ENCODE measurements around the gene ZNF814. TPM values are rescaled to one million over a fixed set of nuclear protein-coding genes. Genes with fewer than 3 reads are reported as not detected.
"Not testable (repeated sequence)": the region's sequence is repeated elsewhere in the genome, so short reads cannot be mapped to it uniquely, and the experiment has no call there.

The ZNF814 gene
- total RNA-seq, 3 donors from 2014 or later = 21.7 to 30.6 (median 22.0) TPM

GRCh38 chr19:57841122-57841763 lies 47.6 kb downstream of the ZNF814 start:
- no peak overlapping the region for H3K4me3 Mint-ChIP-seq
- H3K27me3 Mint-ChIP-seq (ENCODE audit: low read depth) = no peaks in the 10 kb centered on the region
- no peak for DNase-seq
- H3K4me1 Mint-ChIP-seq (ENCODE audit: low read depth) = peaks cover 7% of the 10 kb centered on the region
- ATAC-seq = no peak
- H3K9me3 Mint-ChIP-seq = no peaks in the 10 kb centered on the region
- peaks cover 44% of the 10 kb centered on the region for H3K36me3 Mint-ChIP-seq (ENCODE audit: insufficient read depth)

GRCh38 chr19:57838622-57839191 lies 50.1 kb downstream of the ZNF814 start:
- not testable (repeated sequence) for H3K4me3 Mint-ChIP-seq; DNase-seq; H3K9me3 Mint-ChIP-seq; H3K4me1 Mint-ChIP-seq (ENCODE audit: low read depth); H3K27me3 Mint-ChIP-seq (ENCODE audit: low read depth)
- ATAC-seq = peak; percentile 71 to 80
- peaks cover 34% of the 10 kb centered on the region for H3K36me3 Mint-ChIP-seq (ENCODE audit: insufficient read depth)

DNA sequence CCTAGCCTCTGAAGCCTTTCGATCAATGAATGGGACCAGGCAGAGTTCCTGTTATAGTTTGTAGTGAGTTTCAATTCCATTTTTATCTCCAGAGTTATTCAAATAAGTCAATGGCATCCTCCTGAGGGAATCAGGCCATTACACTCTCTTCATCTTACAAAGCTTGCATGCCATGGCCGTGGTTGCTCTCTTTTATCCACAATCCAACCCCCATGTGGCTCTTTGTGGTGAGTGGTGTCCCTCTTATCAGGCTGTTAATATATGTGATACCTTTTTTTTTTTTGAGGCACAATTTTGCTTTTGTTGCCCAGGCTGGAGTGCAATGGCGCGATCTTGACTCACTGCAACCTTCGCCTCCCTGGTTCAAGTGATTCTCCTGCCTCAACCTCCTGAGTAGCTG lies 51.8 kb downstream of the ZNF814 start:
- H3K4me3 Mint-ChIP-seq; ATAC-seq; H3K4me1 Mint-ChIP-seq (ENCODE audit: low read depth); DNase-seq; H3K9me3 Mint-ChIP-seq; H3K27me3 Mint-ChIP-seq (ENCODE audit: low read depth): not testable (repeated sequence)
- H3K36me3 Mint-ChIP-seq (ENCODE audit: insufficient read depth) = peaks cover 28% of the 10 kb centered on the region

GRCh38 chr19:57830071-57830602 lies 58.7 kb downstream of the ZNF814 start, which contains the start of gene ZNF587B:
Gene ZNF587B, plus strand, starts transcription at chr19:57830299. Its CDS starts 230 bp downstream, at chr19:57830529.
- ATAC-seq = peak; percentile 52 to 65
- Mint-ChIP-seq H3K27me3 (ENCODE audit: low read depth) (no peaks in the 10 kb centered on the region), H3K36me3 (ENCODE audit: insufficient read depth) (peaks cover 23% of the 10 kb centered on the region), H3K4me1 (ENCODE audit: low read depth) (peaks cover 22% of the 10 kb centered on the region), H3K4me3 (no peak within 1 kb of the TSS), H3K9me3 (no peaks in the 10 kb centered on the region)
- DNase-seq = no peak

DNA sequence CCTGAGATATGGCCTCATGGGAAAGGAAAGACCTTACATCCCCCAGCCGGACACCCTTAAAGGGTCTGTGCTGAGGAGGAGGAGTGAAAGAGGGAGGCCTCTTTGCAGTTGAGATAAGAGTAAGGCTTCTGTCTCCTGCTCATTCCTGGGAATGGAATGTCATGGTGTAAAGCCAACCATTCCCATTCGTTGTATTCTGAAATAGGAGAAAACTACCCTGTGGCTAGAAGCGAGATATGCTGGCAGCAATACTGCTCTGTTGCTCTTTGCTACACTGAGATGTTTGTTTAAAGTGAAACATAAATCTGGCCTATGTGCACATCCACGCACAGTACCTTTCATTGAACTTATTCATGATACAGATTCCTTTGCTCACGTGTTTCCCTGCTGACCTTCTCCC lies 59.5 kb downstream of the ZNF814 start:
- H3K4me1 Mint-ChIP-seq (ENCODE audit: low read depth) = peaks cover 26% of the 10 kb centered on the region
- ATAC-seq = no peak
- H3K36me3 Mint-ChIP-seq (ENCODE audit: insufficient read depth) = peaks cover 27% of the 10 kb centered on the region
- no peak for DNase-seq
- no peak overlapping the region for H3K4me3 Mint-ChIP-seq
- H3K9me3 Mint-ChIP-seq = no peaks in the 10 kb centered on the region
- no peaks in the 10 kb centered on the region for H3K27me3 Mint-ChIP-seq (ENCODE audit: low read depth)

- Mint-ChIP-seq H3K4me3 (no peak overlapping the region), H3K4me1 (ENCODE audit: low read depth) (peaks cover 55% of the 10 kb centered on the region), H3K36me3 (ENCODE audit: insufficient read depth) (peaks cover 33% of the 10 kb centered on the region), H3K9me3 (no peaks in the 10 kb centered on the region), H3K27me3 (ENCODE audit: low read depth) (no peaks in the 10 kb centered on the region)
- ATAC-seq = no peak
- DNase-seq = no peak
These were observed 63.3 kb downstream of the ZNF814 start for GRCh38 chr19:57825511-57825910.

GRCh38 chr19:57823608-57824007 lies 65.2 kb downstream of the ZNF814 start:
- H3K9me3 Mint-ChIP-seq; H3K27me3 Mint-ChIP-seq (ENCODE audit: low read depth); ATAC-seq; DNase-seq; H3K4me3 Mint-ChIP-seq: not testable (repeated sequence)
- H3K36me3 Mint-ChIP-seq (ENCODE audit: insufficient read depth) = peaks cover 34% of the 10 kb centered on the region
- H3K4me1 Mint-ChIP-seq (ENCODE audit: low read depth) = peaks cover 53% of the 10 kb centered on the region

DNA sequence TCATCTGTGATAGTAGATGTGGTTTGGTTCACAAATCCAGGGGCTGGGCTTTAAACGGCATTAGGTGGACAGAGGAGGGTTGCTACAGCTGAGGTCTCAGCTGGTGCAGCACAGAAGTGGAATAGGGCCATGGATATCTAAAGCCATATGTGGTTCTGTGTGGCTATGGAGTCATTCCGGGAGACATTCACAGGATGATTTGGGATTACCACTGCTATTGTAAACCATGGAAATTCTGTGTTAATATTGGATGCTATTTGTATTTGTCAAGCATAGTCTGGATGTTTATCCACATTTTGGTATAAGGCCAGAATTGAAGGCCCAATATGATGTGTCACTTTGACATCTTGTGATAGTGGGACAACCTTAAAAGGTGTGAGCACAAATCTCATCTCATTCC lies 65.7 kb downstream of the ZNF814 start:
- H3K4me3 Mint-ChIP-seq = peak overlapping the region; percentile 3
- not testable (repeated sequence) for ATAC-seq; H3K9me3 Mint-ChIP-seq; H3K27me3 Mint-ChIP-seq (ENCODE audit: low read depth); DNase-seq
- peaks cover 56% of the 10 kb centered on the region for H3K4me1 Mint-ChIP-seq (ENCODE audit: low read depth)
- H3K36me3 Mint-ChIP-seq (ENCODE audit: insufficient read depth) = peaks cover 34% of the 10 kb centered on the region

GRCh38 chr19:57821501-57821900 lies 67.3 kb downstream of the ZNF814 start:
- Mint-ChIP-seq H3K36me3 (ENCODE audit: insufficient read depth) (peaks cover 30% of the 10 kb centered on the region), H3K4me3 (peak overlapping the region; percentile 99), H3K4me1 (ENCODE audit: low read depth) (peaks cover 52% of the 10 kb centered on the region)
- not testable (repeated sequence) for H3K9me3 Mint-ChIP-seq; H3K27me3 Mint-ChIP-seq (ENCODE audit: low read depth); DNase-seq; ATAC-seq

- H3K9me3 Mint-ChIP-seq; H3K27me3 Mint-ChIP-seq (ENCODE audit: low read depth); ATAC-seq; DNase-seq: not testable (repeated sequence)
- H3K4me1 Mint-ChIP-seq (ENCODE audit: low read depth) = peaks cover 54% of the 10 kb centered on the region
- peaks cover 28% of the 10 kb centered on the region for H3K36me3 Mint-ChIP-seq (ENCODE audit: insufficient read depth)
- peak overlapping the region; percentile 99 for H3K4me3 Mint-ChIP-seq
These were observed 67.7 kb downstream of the ZNF814 start for GRCh38 chr19:57821095-57821494.

DNA sequence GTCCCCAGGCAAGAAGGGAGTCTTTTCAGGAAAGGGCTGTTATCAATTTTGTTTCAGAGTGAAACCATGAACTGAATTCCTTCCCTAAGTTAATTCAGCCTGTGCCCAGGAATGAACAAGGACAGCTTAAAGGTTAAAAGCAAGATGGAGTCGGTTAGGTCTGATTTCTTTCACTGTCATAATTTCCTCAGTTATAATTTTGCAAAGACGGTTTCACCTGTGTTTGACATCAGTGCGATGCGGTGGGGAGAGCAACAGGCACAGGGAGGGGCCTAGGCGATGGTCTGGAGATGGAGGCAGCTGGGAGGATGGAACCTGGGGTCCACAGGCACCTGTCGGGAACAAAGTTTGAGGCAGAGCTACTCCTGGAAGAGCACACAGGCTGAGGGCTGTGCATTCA lies 68.2 kb downstream of the ZNF814 start:
- H3K4me1 Mint-ChIP-seq (ENCODE audit: low read depth) = peaks cover 53% of the 10 kb centered on the region
- peak overlapping the region; percentile 99 for H3K4me3 Mint-ChIP-seq
- no peaks in the 10 kb centered on the region for H3K27me3 Mint-ChIP-seq (ENCODE audit: low read depth)
- DNase-seq = no peak
- no peak for ATAC-seq
- peaks cover 26% of the 10 kb centered on the region for H3K36me3 Mint-ChIP-seq (ENCODE audit: insufficient read depth)
- no peaks in the 10 kb centered on the region for H3K9me3 Mint-ChIP-seq

GRCh38 chr19:57819475-57820148 lies 69.2 kb downstream of the ZNF814 start:
- peaks cover 60% of the 10 kb centered on the region for H3K4me1 Mint-ChIP-seq (ENCODE audit: low read depth)
- H3K27me3 Mint-ChIP-seq (ENCODE audit: low read depth) = no peaks in the 10 kb centered on the region
- no peaks in the 10 kb centered on the region for H3K9me3 Mint-ChIP-seq
- peaks cover 25% of the 10 kb centered on the region for H3K36me3 Mint-ChIP-seq (ENCODE audit: insufficient read depth)
- DNase-seq (peak; percentile 68), ATAC-seq (peak; percentile 90 to 93)
- H3K4me3 Mint-ChIP-seq = peak overlapping the region; percentile 99

DNA sequence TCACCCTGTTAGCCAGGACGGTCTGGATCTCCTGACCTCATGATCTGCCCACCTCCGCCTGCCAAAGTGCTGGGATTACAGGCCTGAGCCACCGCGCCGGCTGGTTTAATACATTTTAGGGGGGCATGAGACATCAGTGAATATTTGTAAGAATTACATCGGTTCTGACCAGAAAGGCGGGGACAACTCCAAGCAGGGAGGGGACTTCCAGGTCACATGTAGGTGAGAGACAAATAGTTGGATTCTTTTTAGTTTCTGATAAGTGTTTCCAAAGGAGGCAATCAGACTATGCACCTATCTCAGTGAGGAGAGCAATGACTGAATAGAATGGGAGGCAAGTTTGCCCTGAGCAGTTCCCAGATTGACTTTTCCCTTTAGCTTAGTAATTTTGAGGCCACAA lies 70.5 kb downstream of the ZNF814 start:
- Mint-ChIP-seq H3K27me3 (ENCODE audit: low read depth) (no peaks in the 10 kb centered on the region), H3K4me3 (peak overlapping the region; percentile 64), H3K36me3 (ENCODE audit: insufficient read depth) (peaks cover 20% of the 10 kb centered on the region), H3K4me1 (ENCODE audit: low read depth) (peaks cover 61% of the 10 kb centered on the region), H3K9me3 (no peaks in the 10 kb centered on the region)
- DNase-seq = no peak
- ATAC-seq = no peak

DNA sequence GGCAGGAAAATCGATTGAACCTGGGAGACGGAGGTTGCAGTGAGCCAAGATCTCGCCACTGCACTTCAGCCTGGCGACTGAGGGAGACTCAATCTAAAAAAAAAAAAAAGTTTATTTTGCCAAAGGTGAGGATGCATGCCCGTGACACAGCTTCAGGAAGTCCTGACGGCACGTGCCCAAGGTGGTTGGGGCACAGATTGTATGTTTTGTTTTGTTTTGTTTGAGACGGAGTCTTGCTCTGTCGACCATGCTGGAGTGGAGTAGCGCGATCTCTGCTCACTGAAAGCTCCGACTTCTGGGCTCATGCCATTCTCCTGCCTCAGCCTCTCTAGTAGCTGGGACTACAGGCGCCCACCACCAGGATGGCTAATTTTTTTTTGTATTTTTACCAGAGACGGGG lies 70.9 kb downstream of the ZNF814 start:
- no peaks in the 10 kb centered on the region for H3K27me3 Mint-ChIP-seq (ENCODE audit: low read depth)
- H3K4me1 Mint-ChIP-seq (ENCODE audit: low read depth) = peaks cover 61% of the 10 kb centered on the region
- peaks cover 19% of the 10 kb centered on the region for H3K36me3 Mint-ChIP-seq (ENCODE audit: insufficient read depth)
- H3K4me3 Mint-ChIP-seq = no peak overlapping the region
- ATAC-seq (no peak), DNase-seq (no peak)
- no peaks in the 10 kb centered on the region for H3K9me3 Mint-ChIP-seq
